ENCODE data around the gene C8B.

DNA sequence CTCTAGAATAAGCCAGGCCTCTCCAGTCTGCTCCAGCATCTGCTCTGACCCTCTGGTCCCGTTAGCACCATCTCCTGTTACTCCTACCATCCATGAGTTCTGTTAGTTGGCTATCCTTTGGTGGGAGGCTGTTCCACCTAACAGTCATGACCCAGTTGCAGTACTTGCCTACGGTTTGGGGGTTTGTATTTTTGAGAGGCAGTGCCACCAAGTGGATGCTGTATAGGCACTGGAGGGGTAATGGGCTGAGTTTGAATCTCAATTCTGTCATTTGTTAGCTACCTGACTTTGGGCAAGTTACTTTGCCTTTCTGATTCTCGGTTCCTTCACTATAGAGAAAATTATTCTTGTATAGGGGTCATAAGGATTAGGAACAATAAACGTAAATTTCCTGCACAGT lies 12.1 kb upstream of the C8B start:
- TF ChIP-seq SPI1 (IDR thresholded peaks at IDR 0.05; ENCODE audit: borderline replicate concordance, low read depth) (no peak), POLR2AphosphoS5 (IDR thresholded peaks at IDR 0.05; ENCODE audit: low read depth) (no peak), GABPA (IDR thresholded peaks at IDR 0.05; ENCODE audit: low read depth) (no peak)
- TF ChIP-seq, protein P1, sequence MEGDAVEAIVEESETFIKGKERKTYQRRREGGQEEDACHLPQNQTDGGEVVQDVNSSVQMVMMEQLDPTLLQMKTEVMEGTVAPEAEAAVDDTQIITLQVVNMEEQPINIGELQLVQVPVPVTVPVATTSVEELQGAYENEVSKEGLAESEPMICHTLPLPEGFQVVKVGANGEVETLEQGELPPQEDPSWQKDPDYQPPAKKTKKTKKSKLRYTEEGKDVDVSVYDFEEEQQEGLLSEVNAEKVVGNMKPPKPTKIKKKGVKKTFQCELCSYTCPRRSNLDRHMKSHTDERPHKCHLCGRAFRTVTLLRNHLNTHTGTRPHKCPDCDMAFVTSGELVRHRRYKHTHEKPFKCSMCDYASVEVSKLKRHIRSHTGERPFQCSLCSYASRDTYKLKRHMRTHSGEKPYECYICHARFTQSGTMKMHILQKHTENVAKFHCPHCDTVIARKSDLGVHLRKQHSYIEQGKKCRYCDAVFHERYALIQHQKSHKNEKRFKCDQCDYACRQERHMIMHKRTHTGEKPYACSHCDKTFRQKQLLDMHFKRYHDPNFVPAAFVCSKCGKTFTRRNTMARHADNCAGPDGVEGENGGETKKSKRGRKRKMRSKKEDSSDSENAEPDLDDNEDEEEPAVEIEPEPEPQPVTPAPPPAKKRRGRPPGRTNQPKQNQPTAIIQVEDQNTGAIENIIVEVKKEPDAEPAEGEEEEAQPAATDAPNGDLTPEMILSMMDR (IDR thresholded peaks at IDR 0.05; ENCODE audit: insufficient read depth, low read length) = no peak
- TF ChIP-seq, protein P2, sequence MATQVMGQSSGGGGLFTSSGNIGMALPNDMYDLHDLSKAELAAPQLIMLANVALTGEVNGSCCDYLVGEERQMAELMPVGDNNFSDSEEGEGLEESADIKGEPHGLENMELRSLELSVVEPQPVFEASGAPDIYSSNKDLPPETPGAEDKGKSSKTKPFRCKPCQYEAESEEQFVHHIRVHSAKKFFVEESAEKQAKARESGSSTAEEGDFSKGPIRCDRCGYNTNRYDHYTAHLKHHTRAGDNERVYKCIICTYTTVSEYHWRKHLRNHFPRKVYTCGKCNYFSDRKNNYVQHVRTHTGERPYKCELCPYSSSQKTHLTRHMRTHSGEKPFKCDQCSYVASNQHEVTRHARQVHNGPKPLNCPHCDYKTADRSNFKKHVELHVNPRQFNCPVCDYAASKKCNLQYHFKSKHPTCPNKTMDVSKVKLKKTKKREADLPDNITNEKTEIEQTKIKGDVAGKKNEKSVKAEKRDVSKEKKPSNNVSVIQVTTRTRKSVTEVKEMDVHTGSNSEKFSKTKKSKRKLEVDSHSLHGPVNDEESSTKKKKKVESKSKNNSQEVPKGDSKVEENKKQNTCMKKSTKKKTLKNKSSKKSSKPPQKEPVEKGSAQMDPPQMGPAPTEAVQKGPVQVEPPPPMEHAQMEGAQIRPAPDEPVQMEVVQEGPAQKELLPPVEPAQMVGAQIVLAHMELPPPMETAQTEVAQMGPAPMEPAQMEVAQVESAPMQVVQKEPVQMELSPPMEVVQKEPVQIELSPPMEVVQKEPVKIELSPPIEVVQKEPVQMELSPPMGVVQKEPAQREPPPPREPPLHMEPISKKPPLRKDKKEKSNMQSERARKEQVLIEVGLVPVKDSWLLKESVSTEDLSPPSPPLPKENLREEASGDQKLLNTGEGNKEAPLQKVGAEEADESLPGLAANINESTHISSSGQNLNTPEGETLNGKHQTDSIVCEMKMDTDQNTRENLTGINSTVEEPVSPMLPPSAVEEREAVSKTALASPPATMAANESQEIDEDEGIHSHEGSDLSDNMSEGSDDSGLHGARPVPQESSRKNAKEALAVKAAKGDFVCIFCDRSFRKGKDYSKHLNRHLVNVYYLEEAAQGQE (IDR thresholded peaks at IDR 0.05; ENCODE audit: insufficient replicate concordance, low read depth) = no peak
